Endothelial cell of hepatic sinusoid (primary cell): Measurements from ENCODE around the gene SOAT1.

ENCODE experiments used
- in situ Hi-C: cut with HindIII; loops from 2 replicates; pipeline ENCODE4 v1.10.0; 2017; ENCODE audit warnings: low sequenced_read_pairs

The SOAT1 gene

GRCh38 chr1:179302070-179302469, 8.5 kb downstream of the SOAT1 start:
- in situ Hi-C loops: no loop called here

- in situ Hi-C loops: no loop called here
Measured at GRCh38 chr1:179303200-179303785, 9.7 kb downstream of the SOAT1 start.

- in situ Hi-C loops: no loop called here
Measured at GRCh38 chr1:179305450-179305849, 11.9 kb downstream of the SOAT1 start.

- in situ Hi-C loops: no loop called here
Measured at GRCh38 chr1:179310291-179310690, 16.7 kb downstream of the SOAT1 start.

- in situ Hi-C loops: no loop called here
Measured at GRCh38 chr1:179310721-179311120, 17.1 kb downstream of the SOAT1 start.

GRCh38 chr1:179311149-179311700, 17.6 kb downstream of the SOAT1 start:
- in situ Hi-C loops: no loop called here

- in situ Hi-C loops: no loop called here
Measured at GRCh38 chr1:179313004-179313403, 19.4 kb downstream of the SOAT1 start.

GRCh38 chr1:179314928-179315327, 21.3 kb downstream of the SOAT1 start:
- in situ Hi-C loops: loop anchor here (5.0 kb wide), 1 partner anchor 33 kb away; no protein-coding TSS in a partner anchor

- in situ Hi-C loops: loop anchor here (5.0 kb wide), 1 partner anchor 36 kb away; no protein-coding TSS in a partner anchor
Measured at GRCh38 chr1:179318491-179318890, 24.9 kb downstream of the SOAT1 start.

GRCh38 chr1:179321533-179322216, 28.1 kb downstream of the SOAT1 start:
- in situ Hi-C loops: no loop called here

- in situ Hi-C loops: no loop called here
Measured at GRCh38 chr1:179322557-179322956, 29.0 kb downstream of the SOAT1 start.

GRCh38 chr1:179323436-179323835, 29.8 kb downstream of the SOAT1 start:
- in situ Hi-C loops: no loop called here

GRCh38 chr1:179325836-179326235, 32.2 kb downstream of the SOAT1 start:
- in situ Hi-C loops: no loop called here

- in situ Hi-C loops: no loop called here
Measured at GRCh38 chr1:179326746-179327145, 33.1 kb downstream of the SOAT1 start.

GRCh38 chr1:179327196-179327595, 33.6 kb downstream of the SOAT1 start:
- in situ Hi-C loops: no loop called here

- in situ Hi-C loops: no loop called here
Measured at GRCh38 chr1:179327679-179328078, 34.1 kb downstream of the SOAT1 start.

GRCh38 chr1:179329862-179330261, 36.3 kb downstream of the SOAT1 start:
- in situ Hi-C loops: no loop called here

- in situ Hi-C loops: no loop called here
Measured at GRCh38 chr1:179334440-179334839, 40.8 kb downstream of the SOAT1 start.

- in situ Hi-C loops: no loop called here
Measured at GRCh38 chr1:179337288-179337687, 43.7 kb downstream of the SOAT1 start.

GRCh38 chr1:179337942-179338560, 44.5 kb downstream of the SOAT1 start:
- in situ Hi-C loops: no loop called here

GRCh38 chr1:179340918-179341317, 47.3 kb downstream of the SOAT1 start:
- in situ Hi-C loops: no loop called here
